Activated naive CD8-positive, alpha-beta T cell treated with anti-CD3 and anti-CD28 coated beads for 36 hours (primary cell): ENCODE data around the gene LRP1B. TPM values are rescaled to one million over a fixed set of nuclear protein-coding genes. Genes with fewer than 3 reads are reported as not detected.
"Not testable (repeated sequence)": the region's sequence is repeated elsewhere in the genome, so short reads cannot be mapped to it uniquely, and the experiment has no call there.

ENCODE experiments used
- DNase-seq: peaks from one replicate; pipeline ENCODE4 v3.0.0; 2021
- H3K27ac Mint-ChIP-seq: one replicate; pipeline ENCODE4 v1.8.0; 2022; ENCODE audit warnings: mild to moderate bottlenecking, moderate library complexity, mixed read lengths
- H3K27me3 Mint-ChIP-seq: one replicate; pipeline ENCODE4 v1.8.0; 2022; ENCODE audit warnings: mild to moderate bottlenecking, mixed read lengths
- H3K36me3 Mint-ChIP-seq: one replicate; pipeline ENCODE4 v1.8.0; 2021; ENCODE audit warnings: mild to moderate bottlenecking, mixed read lengths
- H3K4me1 Mint-ChIP-seq: one replicate; pipeline ENCODE4 v1.8.0; 2021; ENCODE audit warnings: mixed read lengths
- H3K4me3 Mint-ChIP-seq: one replicate; pipeline ENCODE4 v1.8.0; 2022; ENCODE audit warnings: mild to moderate bottlenecking, moderate library complexity, mixed read lengths
- H3K9me3 Mint-ChIP-seq: one replicate; pipeline ENCODE4 v1.8.0; 2022; ENCODE audit warnings: mixed read lengths
- total RNA-seq, 2 experiments: library from RNA; stranded (reverse); gene quantifications; one replicate each; pipeline ENCODE4 v1.2.3, GENCODE V29; 2021

The LRP1B gene
- total RNA-seq, 2 experiments from 2014 or later: not detected

GRCh38 chr2:142130111-142131009 lies 456 bp downstream of the LRP1B start:
- DNase-seq: no peak
- peak overlapping the region; percentile 62 for H3K4me3 Mint-ChIP-seq
- H3K9me3 Mint-ChIP-seq: no peaks in the 10 kb centered on the region
- no peaks in the 10 kb centered on the region for H3K36me3 Mint-ChIP-seq
- no peak overlapping the region for H3K27ac Mint-ChIP-seq
- peaks cover 7% of the 10 kb centered on the region for H3K4me1 Mint-ChIP-seq
- peaks cover 49% of the 10 kb centered on the region for H3K27me3 Mint-ChIP-seq

GRCh38 chr2:142128105-142128504 lies 2.7 kb downstream of the LRP1B start:
- Mint-ChIP-seq H3K4me1 (peaks cover 7% of the 10 kb centered on the region), H3K27me3 (peaks cover 48% of the 10 kb centered on the region), H3K36me3 (no peaks in the 10 kb centered on the region), H3K9me3 (no peaks in the 10 kb centered on the region), H3K27ac (no peak overlapping the region), H3K4me3 (no peak overlapping the region)
- DNase-seq: no peak

GRCh38 chr2:142127248-142127647 lies 3.6 kb downstream of the LRP1B start:
- Mint-ChIP-seq H3K4me1 (peaks cover 7% of the 10 kb centered on the region), H3K9me3 (no peaks in the 10 kb centered on the region), H3K27ac (no peak overlapping the region), H3K4me3 (no peak overlapping the region), H3K36me3 (no peaks in the 10 kb centered on the region), H3K27me3 (peaks cover 39% of the 10 kb centered on the region)
- no peak for DNase-seq

- Mint-ChIP-seq H3K36me3 (no peaks in the 10 kb centered on the region), H3K27ac (no peak overlapping the region)
Measured at GRCh38 chr2:142124706-142125105, 6.1 kb downstream of the LRP1B start.

GRCh38 chr2:142119347-142119746 lies 11.5 kb downstream of the LRP1B start:
- no peak overlapping the region for H3K27ac Mint-ChIP-seq
- no peak overlapping the region for H3K4me3 Mint-ChIP-seq
- H3K36me3 Mint-ChIP-seq: no peaks in the 10 kb centered on the region
- H3K9me3 Mint-ChIP-seq: peaks cover 5% of the 10 kb centered on the region
- no peaks in the 10 kb centered on the region for H3K27me3 Mint-ChIP-seq
- no peak for DNase-seq
- no peaks in the 10 kb centered on the region for H3K4me1 Mint-ChIP-seq

More at GRCh38 chr2:142124706-142125105, 6.1 kb downstream of the LRP1B start:
- Mint-ChIP-seq H3K9me3 (no peaks in the 10 kb centered on the region), H3K4me1 (no peaks in the 10 kb centered on the region), H3K4me3 (no peak overlapping the region), H3K27me3 (peaks cover 16% of the 10 kb centered on the region)
- no peak for DNase-seq

- Mint-ChIP-seq H3K9me3 (peaks cover 6% of the 10 kb centered on the region), H3K4me3 (no peak overlapping the region), H3K36me3 (no peaks in the 10 kb centered on the region), H3K27ac (no peak overlapping the region), H3K27me3 (no peaks in the 10 kb centered on the region), H3K4me1 (no peaks in the 10 kb centered on the region)
- DNase-seq: no peak
Measured at GRCh38 chr2:142112757-142113221, 18.0 kb downstream of the LRP1B start.

- Mint-ChIP-seq H3K9me3 (no peaks in the 10 kb centered on the region), H3K36me3 (no peaks in the 10 kb centered on the region), H3K27ac (no peak overlapping the region), H3K27me3 (no peaks in the 10 kb centered on the region), H3K4me1 (no peaks in the 10 kb centered on the region), H3K4me3 (no peak overlapping the region)
- no peak for DNase-seq
Measured at GRCh38 chr2:142104134-142104758, 26.6 kb downstream of the LRP1B start.

GRCh38 chr2:142100970-142101369 lies 29.8 kb downstream of the LRP1B start:
- H3K27ac Mint-ChIP-seq: no peak overlapping the region
- H3K27me3 Mint-ChIP-seq: no peaks in the 10 kb centered on the region
- no peaks in the 10 kb centered on the region for H3K9me3 Mint-ChIP-seq
- no peaks in the 10 kb centered on the region for H3K36me3 Mint-ChIP-seq
- H3K4me3 Mint-ChIP-seq: no peak overlapping the region
- H3K4me1 Mint-ChIP-seq: no peaks in the 10 kb centered on the region
- DNase-seq: no peak

- Mint-ChIP-seq H3K27ac (no peak overlapping the region), H3K4me1 (no peaks in the 10 kb centered on the region), H3K36me3 (no peaks in the 10 kb centered on the region), H3K4me3 (no peak overlapping the region), H3K9me3 (no peaks in the 10 kb centered on the region), H3K27me3 (no peaks in the 10 kb centered on the region)
- no peak for DNase-seq
Measured at GRCh38 chr2:142100139-142100873, 30.5 kb downstream of the LRP1B start.

- no peak overlapping the region for H3K4me3 Mint-ChIP-seq
- no peak overlapping the region for H3K27ac Mint-ChIP-seq
- no peaks in the 10 kb centered on the region for H3K9me3 Mint-ChIP-seq
- DNase-seq: no peak
- H3K27me3 Mint-ChIP-seq: no peaks in the 10 kb centered on the region
- H3K36me3 Mint-ChIP-seq: no peaks in the 10 kb centered on the region
- no peaks in the 10 kb centered on the region for H3K4me1 Mint-ChIP-seq
Measured at GRCh38 chr2:142097711-142098110, 33.1 kb downstream of the LRP1B start.

- no peak overlapping the region for H3K4me3 Mint-ChIP-seq
- H3K27me3 Mint-ChIP-seq: no peaks in the 10 kb centered on the region
- DNase-seq: no peak
- H3K9me3 Mint-ChIP-seq: no peaks in the 10 kb centered on the region
- H3K4me1 Mint-ChIP-seq: no peaks in the 10 kb centered on the region
- H3K36me3 Mint-ChIP-seq: no peaks in the 10 kb centered on the region
- no peak overlapping the region for H3K27ac Mint-ChIP-seq
Measured at GRCh38 chr2:142095647-142096046, 35.2 kb downstream of the LRP1B start.

GRCh38 chr2:142094233-142094632 lies 36.6 kb downstream of the LRP1B start:
- H3K9me3 Mint-ChIP-seq: no peaks in the 10 kb centered on the region
- no peaks in the 10 kb centered on the region for H3K36me3 Mint-ChIP-seq
- no peaks in the 10 kb centered on the region for H3K27me3 Mint-ChIP-seq
- no peaks in the 10 kb centered on the region for H3K4me1 Mint-ChIP-seq
- DNase-seq: no peak
- H3K27ac Mint-ChIP-seq: no peak overlapping the region
- no peak overlapping the region for H3K4me3 Mint-ChIP-seq

- Mint-ChIP-seq H3K27me3 (no peaks in the 10 kb centered on the region), H3K36me3 (no peaks in the 10 kb centered on the region), H3K27ac (no peak overlapping the region), H3K4me3 (no peak overlapping the region), H3K4me1 (no peaks in the 10 kb centered on the region), H3K9me3 (peaks cover 6% of the 10 kb centered on the region)
- DNase-seq: no peak
Measured at GRCh38 chr2:142088058-142088568, 42.7 kb downstream of the LRP1B start.

- H3K4me3 Mint-ChIP-seq, H3K36me3 Mint-ChIP-seq, H3K9me3 Mint-ChIP-seq, H3K27ac Mint-ChIP-seq, H3K4me1 Mint-ChIP-seq, DNase-seq, H3K27me3 Mint-ChIP-seq: not testable (repeated sequence)
Measured at GRCh38 chr2:142087585-142087984, 43.2 kb downstream of the LRP1B start.

- no peak for DNase-seq
- Mint-ChIP-seq H3K27me3 (no peaks in the 10 kb centered on the region), H3K36me3 (no peaks in the 10 kb centered on the region), H3K4me3 (no peak overlapping the region), H3K9me3 (peaks cover 7% of the 10 kb centered on the region), H3K4me1 (no peaks in the 10 kb centered on the region), H3K27ac (no peak overlapping the region)
Measured at GRCh38 chr2:142082368-142082767, 48.4 kb downstream of the LRP1B start.
